GM12891 (cell line): ENCODE measurements around the gene HTD2.
"Not testable (repeated sequence)": the region's sequence is repeated elsewhere in the genome, so short reads cannot be mapped to it uniquely, and the experiment has no call there.

Experiments used
- PAX5 ChIP-seq: IDR thresholded peaks from 2 replicates; pipeline ENCODE4 v1.6.1; 2011; ENCODE audit warnings: low read length, moderate library complexity, mild to moderate bottlenecking; ENCODE audit not compliant: insufficient read depth, severe bottlenecking
- POLR2A ChIP-seq: IDR thresholded peaks from 2 replicates; pipeline ENCODE4 v1.6.1; 2011; ENCODE audit warnings: low read depth, low read length, control low read depth
- POLR2AphosphoS5 ChIP-seq: IDR thresholded peaks from 2 replicates; pipeline ENCODE4 v1.6.1; 2011; ENCODE audit warnings: low read depth, low read length, control low read depth
- POU2F2 ChIP-seq: IDR thresholded peaks from 2 replicates; pipeline ENCODE4 v1.6.1; 2011; ENCODE audit warnings: low read depth, mild to moderate bottlenecking, control low read depth, low read length, moderate library complexity
- SPI1 ChIP-seq: IDR thresholded peaks from 2 replicates; pipeline ENCODE4 v1.6.1; 2011; ENCODE audit warnings: low read depth, low read length, control low read depth
- TAF1 ChIP-seq: IDR thresholded peaks from 2 replicates; pipeline ENCODE4 v1.6.1; 2011; ENCODE audit warnings: low read depth, low read length, control low read depth

DNA sequence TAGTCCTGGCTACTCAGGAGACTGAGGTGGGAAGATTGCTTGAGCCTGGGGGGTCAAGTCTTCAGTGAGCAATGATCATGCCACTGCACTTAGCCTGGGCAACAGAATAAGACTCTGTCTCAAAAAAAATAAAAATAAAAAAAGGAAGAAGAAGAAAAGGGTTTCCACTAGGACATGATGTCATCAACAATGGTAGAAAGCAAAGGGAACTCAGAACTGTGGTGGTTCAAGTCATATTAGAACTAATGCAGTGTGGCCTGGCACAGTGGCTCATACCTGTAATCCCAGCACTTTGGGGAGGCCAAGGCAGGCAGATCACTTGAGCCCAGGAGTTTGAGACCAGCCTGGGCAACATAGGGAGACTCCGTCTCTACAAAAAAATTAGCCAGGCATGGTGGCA lies 38.8 kb upstream of the HTD2 start:
- TF ChIP-seq POLR2AphosphoS5, POLR2A, TAF1, PAX5, SPI1, POU2F2: not testable (repeated sequence)
